PFSK-1 (cell line): ENCODE data around the gene CCDC7.

ENCODE experiments used
- FOXP2 ChIP-seq: optimal IDR thresholded peaks from 2 replicates; pipeline ENCODE3; 2011; ENCODE audit warnings: borderline replicate concordance, control low read depth, inconsistent platforms; ENCODE audit not compliant: insufficient read depth; ENCODE audit errors: extremely low read length, extremely low read depth
- POLR2AphosphoS5 ChIP-seq: IDR thresholded peaks from 2 replicates; pipeline ENCODE4 v1.6.1; 2012; ENCODE audit warnings: low read depth, mild to moderate bottlenecking, control low read depth, low read length, moderate library complexity
- SIN3A ChIP-seq: IDR thresholded peaks from 2 replicates; pipeline ENCODE4 v1.6.1; 2012; ENCODE audit warnings: mild to moderate bottlenecking, low read length, moderate library complexity, borderline replicate concordance; ENCODE audit not compliant: insufficient read depth
- TAF1 ChIP-seq: IDR thresholded peaks from 2 replicates; pipeline ENCODE4 v1.6.1; 2012; ENCODE audit warnings: low read length, control low read depth, borderline replicate concordance; ENCODE audit not compliant: insufficient read depth
- TF ChIP-seq, protein P1 (sequence below), 2 experiments: IDR thresholded peaks; 2 replicates each; pipeline versions ENCODE4 v1.6.1 to v1.8.0; 2011 to 2012; ENCODE audit warnings: low read depth in 2 of 2, low read length in 2 of 2, control low read depth in 1 of 2, inconsistent platforms in 1 of 2, mild to moderate bottlenecking in 1 of 2, moderate library complexity in 1 of 2; ENCODE audit not compliant: insufficient read depth in 1 of 2

The CCDC7 gene

GRCh38 chr10:32731527-32731926 is 285.6 kb downstream of the CCDC7 start:
- TF ChIP-seq TAF1, result no peak
- TF ChIP-seq POLR2AphosphoS5, result no peak
- TF ChIP-seq FOXP2, result no peak
- TF ChIP-seq, protein P1, sequence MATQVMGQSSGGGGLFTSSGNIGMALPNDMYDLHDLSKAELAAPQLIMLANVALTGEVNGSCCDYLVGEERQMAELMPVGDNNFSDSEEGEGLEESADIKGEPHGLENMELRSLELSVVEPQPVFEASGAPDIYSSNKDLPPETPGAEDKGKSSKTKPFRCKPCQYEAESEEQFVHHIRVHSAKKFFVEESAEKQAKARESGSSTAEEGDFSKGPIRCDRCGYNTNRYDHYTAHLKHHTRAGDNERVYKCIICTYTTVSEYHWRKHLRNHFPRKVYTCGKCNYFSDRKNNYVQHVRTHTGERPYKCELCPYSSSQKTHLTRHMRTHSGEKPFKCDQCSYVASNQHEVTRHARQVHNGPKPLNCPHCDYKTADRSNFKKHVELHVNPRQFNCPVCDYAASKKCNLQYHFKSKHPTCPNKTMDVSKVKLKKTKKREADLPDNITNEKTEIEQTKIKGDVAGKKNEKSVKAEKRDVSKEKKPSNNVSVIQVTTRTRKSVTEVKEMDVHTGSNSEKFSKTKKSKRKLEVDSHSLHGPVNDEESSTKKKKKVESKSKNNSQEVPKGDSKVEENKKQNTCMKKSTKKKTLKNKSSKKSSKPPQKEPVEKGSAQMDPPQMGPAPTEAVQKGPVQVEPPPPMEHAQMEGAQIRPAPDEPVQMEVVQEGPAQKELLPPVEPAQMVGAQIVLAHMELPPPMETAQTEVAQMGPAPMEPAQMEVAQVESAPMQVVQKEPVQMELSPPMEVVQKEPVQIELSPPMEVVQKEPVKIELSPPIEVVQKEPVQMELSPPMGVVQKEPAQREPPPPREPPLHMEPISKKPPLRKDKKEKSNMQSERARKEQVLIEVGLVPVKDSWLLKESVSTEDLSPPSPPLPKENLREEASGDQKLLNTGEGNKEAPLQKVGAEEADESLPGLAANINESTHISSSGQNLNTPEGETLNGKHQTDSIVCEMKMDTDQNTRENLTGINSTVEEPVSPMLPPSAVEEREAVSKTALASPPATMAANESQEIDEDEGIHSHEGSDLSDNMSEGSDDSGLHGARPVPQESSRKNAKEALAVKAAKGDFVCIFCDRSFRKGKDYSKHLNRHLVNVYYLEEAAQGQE (IDR thresholded peaks at IDR 0.05; ENCODE audit: insufficient read depth in 1 of 2, low read depth in 2 of 2, low read length in 2 of 2), result no peak

DNA sequence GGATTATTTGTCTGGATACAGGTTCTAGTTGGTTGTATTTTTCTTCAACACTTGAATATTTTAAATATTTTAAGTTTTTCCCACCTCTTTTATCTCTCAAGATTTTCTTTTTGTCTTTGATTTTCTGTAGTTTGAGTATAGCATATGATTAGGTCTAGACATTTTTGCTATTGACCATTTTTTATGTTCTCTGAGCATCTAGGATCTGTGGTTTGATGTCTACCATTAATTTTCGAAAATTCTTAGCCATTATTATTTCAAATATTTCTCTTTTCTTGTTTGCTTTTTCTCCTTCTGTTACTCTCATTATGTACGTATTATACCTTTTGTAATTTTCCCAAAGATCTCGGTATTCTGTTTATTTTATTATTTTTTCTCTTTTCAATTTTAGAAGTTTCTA is 293.0 kb downstream of the CCDC7 start:
- TF ChIP-seq, protein P1 (IDR thresholded peaks at IDR 0.05; ENCODE audit: insufficient read depth in 1 of 2, low read depth in 2 of 2, low read length in 2 of 2), result no peak
- no peak for TF ChIP-seq POLR2AphosphoS5
- no peak for TF ChIP-seq TAF1
- TF ChIP-seq FOXP2, result no peak
- TF ChIP-seq SIN3A, result no peak

- no peak for TF ChIP-seq POLR2AphosphoS5
- TF ChIP-seq, protein P1 (IDR thresholded peaks at IDR 0.05; ENCODE audit: insufficient read depth in 1 of 2, low read depth in 2 of 2, low read length in 2 of 2), result no peak
- TF ChIP-seq FOXP2, result no peak
- no peak for TF ChIP-seq SIN3A
- TF ChIP-seq TAF1, result no peak
These were observed 298.4 kb downstream of the CCDC7 start for GRCh38 chr10:32744321-32744720.

- TF ChIP-seq SIN3A (no peak), POLR2AphosphoS5 (no peak), FOXP2 (no peak), TAF1 (no peak)
- TF ChIP-seq, protein P1 (IDR thresholded peaks at IDR 0.05; ENCODE audit: insufficient read depth in 1 of 2, low read depth in 2 of 2, low read length in 2 of 2), result no peak
These were observed 300.9 kb downstream of the CCDC7 start for GRCh38 chr10:32746869-32747268.

DNA sequence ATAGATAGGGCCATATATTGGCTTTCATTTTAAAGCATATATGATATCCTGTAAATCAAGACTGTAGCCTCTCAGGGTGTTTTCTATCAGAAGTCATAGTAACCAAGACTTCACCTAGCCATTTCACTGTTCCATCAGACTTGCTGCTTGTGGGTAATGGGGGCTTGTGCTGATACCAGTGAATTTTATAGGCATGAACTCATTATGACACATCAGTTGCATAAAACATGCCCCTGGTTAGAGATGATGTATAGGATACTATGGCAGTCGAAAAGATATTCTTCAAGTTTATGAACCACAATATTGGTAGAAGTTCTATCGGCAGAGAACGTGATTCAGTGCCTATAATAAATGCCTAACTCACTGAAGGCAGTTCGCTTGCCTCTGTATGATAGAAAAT is 305.6 kb downstream of the CCDC7 start:
- no peak for TF ChIP-seq POLR2AphosphoS5
- TF ChIP-seq, protein P1 (IDR thresholded peaks at IDR 0.05; ENCODE audit: insufficient read depth in 1 of 2, low read depth in 2 of 2, low read length in 2 of 2), result no peak
- no peak for TF ChIP-seq TAF1
- TF ChIP-seq SIN3A, result no peak
- no peak for TF ChIP-seq FOXP2
